Right ventricle myocardium superior (tissue), 1 donor: ENCODE data around the gene ESRRB. TPM values are rescaled to one million over a fixed set of nuclear protein-coding genes. Genes with fewer than 3 reads are reported as not detected.
"Not testable (repeated sequence)": the region's sequence is repeated elsewhere in the genome, so short reads cannot be mapped to it uniquely, and the experiment has no call there.

Source experiments
- ATAC-seq: fragments of 200-7000 bp; cut with Tn5 transposase; one replicate; pipeline ENCODE4 v1.9.1; 2020; ENCODE audit warnings: mild to moderate bottlenecking; ENCODE audit not compliant: poor library complexity
- DNase-seq: peaks from one replicate; pipeline ENCODE4 v3.0.0-alpha.2; 2020
- intact Hi-C: fragments of 100-400 bp; cut with DNase I; formaldehyde crosslinking; loops from one replicate; pipeline ENCODE4 v1.11.2; 2022
- total RNA-seq: library from RNA; stranded (reverse); fragmentation: NEBNext Ultra II Directional; extraction: Animal tissue kit (Norgen Biotek cat#: 25700); gene quantifications from one replicate; pipeline ENCODE4 v1.2.1, GENCODE V29; 2021
- donor health status: DM: no; HTN: yes; CAD: no; lungs with severe emphysema.

ESRRB gene
- total RNA-seq, 1 donor from 2014 or later: 2.2 TPM

DNA sequence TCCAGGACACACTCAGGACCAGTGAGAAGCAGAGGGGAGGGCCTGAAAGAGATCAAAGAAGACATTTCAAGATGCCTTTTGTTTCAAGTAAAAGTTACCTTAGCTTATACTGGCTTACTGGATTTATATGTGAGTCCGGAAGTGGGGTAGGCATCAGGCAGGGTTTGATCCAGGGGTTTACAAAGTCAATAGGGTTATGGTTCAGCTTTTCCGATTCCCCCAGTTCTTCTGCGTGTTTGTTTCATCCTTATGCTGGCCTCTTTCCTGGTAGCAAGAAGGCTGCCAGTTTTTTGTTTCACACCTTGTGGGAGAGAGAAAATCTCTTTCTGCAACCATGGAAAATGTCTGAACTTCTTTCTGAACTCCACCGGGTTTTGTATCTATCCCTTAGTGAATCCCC, 126.3 kb downstream of the ESRRB start:
- DNase-seq (no peak), ATAC-seq (no peak)
- intact Hi-C loops: no loop called here

DNA sequence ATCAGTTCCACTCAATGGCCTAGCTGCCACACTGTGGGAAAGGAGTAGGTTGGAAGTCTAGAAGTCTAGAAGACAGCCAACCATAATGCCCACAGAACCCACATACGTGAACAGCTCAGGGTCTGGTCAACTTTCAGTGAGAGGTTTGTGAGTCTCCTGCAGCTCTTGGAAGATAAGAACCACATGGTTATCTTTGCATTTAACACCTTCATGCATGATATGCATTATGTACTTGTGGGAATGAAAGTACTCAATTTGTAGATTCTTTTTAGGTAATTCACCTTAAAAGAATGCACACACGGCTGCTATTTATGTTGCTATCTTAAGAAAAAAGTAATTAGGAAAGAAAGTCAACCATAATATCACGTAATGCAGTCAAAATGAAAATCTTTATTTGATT, 126.7 kb downstream of the ESRRB start:
- ATAC-seq: no peak
- intact Hi-C loops: no loop called here
- DNase-seq: no peak

DNA sequence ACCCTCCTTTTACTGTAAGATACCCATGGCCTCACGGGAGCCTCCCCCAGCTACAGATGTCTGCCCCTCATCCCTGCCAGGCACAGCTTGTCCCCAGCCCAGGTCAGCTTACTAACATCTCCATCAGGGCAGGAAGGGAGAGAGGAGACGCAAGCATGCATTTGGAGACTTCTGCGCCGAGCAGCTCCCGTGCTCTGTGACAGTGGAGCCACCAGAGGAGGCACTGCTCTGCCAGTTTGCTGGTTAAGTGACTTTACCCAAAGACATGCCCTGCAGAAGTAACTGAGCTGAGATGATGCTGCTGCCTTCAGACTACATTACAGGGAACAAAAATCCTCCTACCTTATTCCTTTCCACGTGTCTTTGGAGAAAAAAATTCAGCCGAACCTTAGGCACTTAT, 133.4 kb downstream of the ESRRB start:
- intact Hi-C loops: no loop called here
- ATAC-seq (no peak), DNase-seq (no peak)

DNA sequence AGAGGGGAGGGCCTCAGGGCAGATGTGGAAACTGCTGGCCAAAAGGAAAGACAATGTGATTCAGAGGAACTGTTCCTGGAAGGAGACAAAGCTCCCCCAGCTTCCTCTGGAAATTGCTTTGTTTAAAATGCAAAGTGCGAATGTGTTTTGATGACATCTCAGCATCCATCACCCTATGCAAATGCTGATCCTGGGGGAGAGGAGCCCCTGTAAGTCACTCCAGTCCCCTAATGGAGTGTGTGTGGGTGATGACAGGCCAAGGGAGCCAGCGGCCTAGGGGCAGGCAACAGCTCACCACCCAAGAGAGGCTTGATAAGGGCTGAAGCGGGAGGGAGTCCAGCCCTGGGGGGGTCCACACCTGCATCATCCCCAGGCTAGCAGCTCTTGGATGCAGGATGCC, 134.2 kb downstream of the ESRRB start:
- ATAC-seq: no peak

DNA sequence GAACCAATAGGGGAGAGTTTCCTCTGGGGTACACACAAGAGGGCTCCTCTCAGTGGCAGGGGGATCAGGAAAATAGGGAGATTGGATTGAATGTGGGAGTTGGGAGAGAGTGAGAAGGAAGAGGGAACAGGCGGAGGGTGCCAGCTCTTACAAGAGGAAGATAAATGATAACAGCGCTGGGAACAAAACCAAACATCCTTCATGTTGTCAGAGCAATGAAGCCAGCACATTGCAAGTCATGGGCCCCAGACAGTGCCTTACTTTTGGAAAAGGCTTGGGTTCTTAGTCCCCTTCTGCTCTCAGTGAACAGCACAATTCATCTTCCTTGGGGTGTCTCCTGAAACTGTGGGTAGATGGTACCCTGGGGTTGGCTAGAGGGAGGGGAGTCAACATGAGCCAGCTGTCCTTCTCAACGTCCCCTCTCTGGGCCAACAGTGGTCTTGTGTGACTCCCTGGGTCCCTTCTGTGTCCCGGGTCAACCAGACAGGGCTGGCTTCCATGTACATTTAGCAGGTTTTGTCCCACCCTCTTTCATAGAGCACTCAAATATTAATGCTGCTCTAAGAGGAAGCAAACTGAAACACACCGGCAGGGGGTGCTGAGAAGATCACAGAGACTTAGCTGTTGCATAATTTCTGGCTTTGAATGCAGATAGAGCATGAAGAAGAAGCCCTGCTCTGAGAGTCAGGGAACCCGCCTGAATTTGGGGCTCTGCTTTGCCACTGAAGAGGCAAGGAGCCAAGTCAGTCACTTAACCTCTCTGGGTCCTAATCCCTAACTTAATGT, 138.5 kb downstream of the ESRRB start:
- ATAC-seq: no peak
- intact Hi-C loops: no loop called here
- no peak for DNase-seq

More for the DNA sequence above, 134.2 kb downstream of the ESRRB start:
- intact Hi-C loops: no loop called here
- DNase-seq: no peak

DNA sequence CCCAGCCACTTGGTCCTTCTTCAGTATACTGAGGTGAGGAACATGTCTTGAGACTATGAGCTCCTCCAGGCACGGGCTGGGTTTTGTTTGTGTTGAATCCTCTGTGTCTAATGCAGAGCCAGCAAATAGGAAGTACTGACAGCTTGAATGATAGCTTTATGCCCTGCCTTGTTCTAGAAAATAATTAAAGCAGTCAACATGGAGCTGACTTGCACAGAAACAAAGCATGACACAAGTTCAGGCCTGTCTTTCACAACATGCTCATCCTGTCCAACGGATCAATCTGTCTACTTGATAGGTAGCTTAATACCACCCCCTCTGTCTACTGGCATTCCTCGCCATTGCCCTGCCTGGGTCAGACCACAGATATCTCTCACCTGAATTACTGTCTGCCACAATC, 140.9 kb downstream of the ESRRB start:
- intact Hi-C loops: no loop called here
- no peak for ATAC-seq
- no peak for DNase-seq

DNA sequence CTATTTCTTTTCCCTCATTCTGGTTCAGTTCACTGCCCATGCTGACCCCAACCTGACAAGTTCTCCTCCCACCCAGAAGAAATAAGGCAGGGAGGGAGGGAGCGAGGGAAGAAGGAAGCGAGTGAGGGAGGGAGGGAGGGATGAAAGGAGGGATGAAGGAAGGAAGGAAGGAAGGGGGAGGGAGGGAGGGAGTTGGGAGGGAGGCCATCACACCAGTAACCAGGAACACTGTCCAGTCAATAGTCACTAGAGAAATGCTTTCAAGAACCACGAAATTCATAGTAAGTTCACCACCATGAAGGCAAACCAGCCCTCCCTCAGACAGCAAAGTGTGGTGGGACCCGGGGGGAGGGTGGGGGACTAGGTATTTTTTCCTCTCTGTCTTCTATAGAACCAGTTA, 142.4 kb downstream of the ESRRB start:
- intact Hi-C loops: no loop called here
- DNase-seq: no peak
- ATAC-seq: no peak

DNA sequence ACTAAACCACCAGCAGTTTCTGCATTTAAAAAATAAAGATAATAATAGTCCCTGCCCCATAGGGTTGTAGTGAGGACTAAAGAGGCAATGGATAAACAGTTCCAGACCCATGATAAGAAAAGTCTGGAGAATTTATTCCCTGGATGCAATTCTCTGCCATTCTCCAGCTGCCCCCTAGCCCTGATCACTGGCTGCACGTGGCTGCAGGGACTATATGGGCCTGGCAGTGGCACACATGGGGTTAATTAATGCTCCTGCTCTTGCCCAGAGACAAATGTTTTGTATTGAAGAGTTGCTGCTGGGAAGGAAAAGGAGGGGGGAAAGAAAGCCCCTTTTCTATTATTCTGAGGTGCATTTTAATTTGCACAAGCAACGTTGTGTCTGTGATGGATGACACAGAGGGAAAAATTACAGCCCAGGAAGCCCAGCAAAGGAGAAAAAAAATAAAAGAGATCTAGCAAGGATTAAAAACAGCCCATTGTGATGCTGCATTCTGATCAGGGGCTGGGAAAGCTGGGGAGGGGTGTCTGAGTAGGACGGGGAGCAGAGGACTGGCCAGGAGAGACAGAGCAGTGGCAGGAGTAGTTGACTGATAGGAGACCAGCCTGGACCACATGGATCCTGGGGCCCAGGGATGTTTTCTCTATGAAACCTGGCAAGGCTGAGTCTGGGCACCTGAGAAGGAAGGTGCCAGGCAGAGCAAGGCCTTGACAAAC, 149.3 kb downstream of the ESRRB start:
- ATAC-seq (no peak), DNase-seq (no peak)
- intact Hi-C loops: no loop called here

DNA sequence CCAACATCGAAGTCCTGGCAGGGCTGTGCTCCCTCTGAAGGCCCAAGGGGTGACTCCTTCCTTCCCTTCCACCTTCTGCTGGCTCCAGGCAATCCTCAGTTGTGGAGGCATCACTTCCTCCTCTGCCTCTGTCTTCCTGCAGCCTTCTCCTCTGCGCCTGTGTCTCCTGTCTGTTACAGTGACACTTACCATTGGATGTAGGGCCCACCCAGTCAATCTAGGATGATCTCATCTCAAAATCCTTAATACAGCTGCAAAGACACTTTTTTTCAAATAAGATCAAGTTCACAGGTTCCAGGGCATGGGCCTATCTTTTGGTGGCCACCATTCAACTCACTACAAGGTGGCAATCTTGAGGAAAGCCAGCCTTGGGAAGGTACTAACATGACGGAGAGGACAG, 155.1 kb downstream of the ESRRB start:
- ATAC-seq (no peak), DNase-seq (no peak)
- intact Hi-C loops: no loop called here

DNA sequence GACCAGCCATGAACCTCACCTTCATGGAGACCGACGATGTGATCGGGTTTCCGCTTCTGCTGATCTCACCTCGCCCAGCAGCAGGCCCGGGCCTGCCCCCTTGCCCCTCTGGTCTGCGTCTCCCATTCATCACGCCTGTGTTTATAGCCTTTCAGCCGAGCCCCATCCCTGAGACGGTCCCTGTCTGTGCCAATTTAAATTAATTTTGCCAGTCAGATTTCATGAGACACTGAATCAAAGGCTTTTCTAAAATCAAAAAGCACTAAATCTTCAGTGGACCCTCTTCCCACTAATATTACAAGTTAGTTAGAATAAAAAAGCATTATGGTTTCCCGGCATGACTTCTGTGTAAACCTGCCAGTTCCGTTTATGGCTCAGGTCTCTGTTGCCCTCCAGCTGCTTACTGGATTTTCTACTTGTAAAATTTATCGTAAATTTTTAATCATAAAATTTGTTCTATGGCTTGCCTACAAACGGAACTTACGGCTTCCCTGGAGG, 155.9 kb downstream of the ESRRB start:
- DNase-seq (no peak), ATAC-seq (no peak)
- intact Hi-C loops: no loop called here

DNA sequence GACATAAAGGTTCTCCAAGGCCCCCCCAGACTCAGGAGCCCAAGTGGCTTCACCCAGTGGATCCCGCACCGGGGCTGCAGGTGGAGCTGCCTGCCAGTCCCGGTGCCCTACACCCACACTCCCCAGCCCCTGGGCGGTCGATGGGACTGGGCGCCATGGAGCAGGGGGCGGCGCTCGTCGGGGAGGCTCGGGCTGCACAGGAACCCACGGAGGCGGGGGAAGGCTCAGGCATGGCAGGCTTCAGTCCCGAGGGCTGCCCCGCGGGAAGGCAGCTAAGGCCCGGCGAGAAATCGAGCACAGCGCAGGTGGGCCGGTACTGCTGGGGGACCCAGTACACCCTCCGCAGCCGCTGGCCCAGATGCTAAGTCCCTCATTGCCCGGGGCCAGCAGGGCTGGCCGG, 160.7 kb downstream of the ESRRB start:
- ATAC-seq, intact Hi-C loops, DNase-seq: not testable (repeated sequence)

DNA sequence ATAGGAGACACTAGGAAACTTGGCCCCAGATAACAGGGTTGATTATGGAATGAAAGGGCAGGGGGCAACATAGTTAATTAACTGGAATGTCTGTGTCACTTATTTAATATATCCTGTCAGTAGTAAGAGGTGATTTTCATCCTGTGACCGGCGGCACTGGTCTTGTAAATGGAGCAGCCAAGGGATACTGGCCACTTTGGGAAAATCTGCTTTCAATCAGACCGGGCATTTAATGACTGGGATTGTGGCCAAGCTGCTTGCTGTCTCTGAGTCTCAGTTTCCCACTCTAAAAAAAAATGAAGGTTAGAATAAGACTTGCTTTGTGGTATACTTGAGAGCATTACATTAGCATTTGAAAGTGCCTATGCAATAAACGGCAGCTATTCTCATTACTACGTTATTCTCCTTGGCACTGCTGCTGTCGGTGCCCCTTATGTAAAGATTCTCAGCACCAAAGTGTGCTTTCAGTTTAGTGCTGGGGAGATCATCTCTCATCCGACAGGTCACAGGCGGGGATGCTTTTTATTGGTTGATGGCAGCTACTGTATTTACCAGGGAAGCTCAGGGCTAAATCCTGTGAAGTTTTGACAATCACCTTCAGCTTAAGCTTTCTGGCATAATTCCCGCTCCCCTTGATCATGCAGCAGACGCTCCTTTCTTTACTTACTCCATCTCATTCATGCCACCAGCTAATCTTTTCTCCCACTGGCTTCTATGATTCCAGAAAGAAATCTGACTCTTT, 162.1 kb downstream of the ESRRB start:
- no peak for ATAC-seq
- intact Hi-C loops: no loop called here

DNA sequence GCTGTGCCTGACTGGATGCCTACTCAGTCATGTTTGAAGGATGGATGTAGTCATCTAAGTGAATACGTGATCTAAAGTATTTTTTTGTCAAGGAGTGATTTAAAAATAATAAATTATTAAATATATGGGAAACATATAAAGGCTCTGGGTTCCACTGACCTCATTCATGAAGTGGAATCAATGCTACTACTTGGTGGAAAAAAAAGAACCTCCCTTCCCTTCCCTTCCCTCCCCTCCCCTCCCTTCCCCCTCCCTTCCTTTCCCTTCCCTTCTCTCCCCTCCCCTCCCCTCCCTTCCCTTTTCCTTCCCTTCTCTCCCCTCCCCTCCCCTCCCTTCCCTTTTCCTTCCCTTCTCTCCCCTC, 162.7 kb downstream of the ESRRB start:
- ATAC-seq (no peak), DNase-seq (no peak)
- intact Hi-C loops: no loop called here

More for the DNA sequence above, 162.1 kb downstream of the ESRRB start:
- no peak for DNase-seq

DNA sequence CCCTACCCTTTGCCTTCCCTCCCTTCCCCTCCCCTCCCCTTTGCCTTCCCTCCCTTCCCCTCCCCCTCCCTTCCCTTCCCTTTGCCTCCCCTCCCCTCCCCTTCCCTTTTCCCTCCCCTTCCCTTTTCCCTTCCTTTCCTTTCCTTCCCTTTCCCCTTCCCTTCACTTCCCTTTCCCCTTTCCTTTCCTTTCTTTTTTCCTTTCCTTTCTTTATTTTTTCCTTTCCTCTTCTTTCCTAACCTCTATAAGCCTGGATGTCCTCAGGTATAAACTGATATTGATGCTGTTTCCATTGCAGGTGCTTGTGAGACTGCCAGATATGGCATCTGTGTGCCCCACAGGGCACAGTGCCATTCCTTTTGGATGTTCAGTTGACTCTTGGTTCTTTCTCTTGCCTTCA, 163.2 kb downstream of the ESRRB start:
- ATAC-seq (no peak), DNase-seq (no peak)
- intact Hi-C loops: no loop called here

DNA sequence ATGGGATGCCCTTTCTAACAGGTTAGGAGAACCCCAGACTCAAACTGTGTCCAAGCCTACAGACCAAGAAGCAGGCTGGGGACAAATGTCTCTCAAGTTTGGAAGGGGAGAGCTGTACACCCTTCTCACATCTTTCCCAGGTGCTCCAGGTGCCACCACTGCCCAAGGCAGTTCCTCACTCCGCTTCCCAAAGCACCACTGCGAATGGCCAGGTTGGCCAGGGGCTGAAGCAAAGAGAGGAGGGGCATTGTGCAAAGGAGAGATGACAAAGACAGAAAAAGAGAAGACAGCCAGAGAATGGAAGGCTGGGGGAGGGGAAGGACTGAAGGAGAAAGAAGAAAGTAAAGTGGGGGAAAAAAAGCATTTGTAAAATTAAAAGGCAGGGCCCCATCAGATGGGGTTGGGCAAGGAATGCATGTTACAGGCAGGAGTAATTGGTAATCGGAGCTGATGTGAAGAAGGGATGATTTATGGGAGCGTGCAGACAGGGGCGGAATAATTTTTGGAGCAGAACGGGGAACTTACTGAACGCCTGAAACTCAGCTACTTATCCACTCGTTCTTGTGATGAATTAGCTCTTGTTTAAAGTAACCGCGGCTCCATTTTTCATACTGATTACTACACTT, 165.8 kb downstream of the ESRRB start:
- intact Hi-C loops: no loop called here
- DNase-seq (no peak), ATAC-seq (no peak)

DNA sequence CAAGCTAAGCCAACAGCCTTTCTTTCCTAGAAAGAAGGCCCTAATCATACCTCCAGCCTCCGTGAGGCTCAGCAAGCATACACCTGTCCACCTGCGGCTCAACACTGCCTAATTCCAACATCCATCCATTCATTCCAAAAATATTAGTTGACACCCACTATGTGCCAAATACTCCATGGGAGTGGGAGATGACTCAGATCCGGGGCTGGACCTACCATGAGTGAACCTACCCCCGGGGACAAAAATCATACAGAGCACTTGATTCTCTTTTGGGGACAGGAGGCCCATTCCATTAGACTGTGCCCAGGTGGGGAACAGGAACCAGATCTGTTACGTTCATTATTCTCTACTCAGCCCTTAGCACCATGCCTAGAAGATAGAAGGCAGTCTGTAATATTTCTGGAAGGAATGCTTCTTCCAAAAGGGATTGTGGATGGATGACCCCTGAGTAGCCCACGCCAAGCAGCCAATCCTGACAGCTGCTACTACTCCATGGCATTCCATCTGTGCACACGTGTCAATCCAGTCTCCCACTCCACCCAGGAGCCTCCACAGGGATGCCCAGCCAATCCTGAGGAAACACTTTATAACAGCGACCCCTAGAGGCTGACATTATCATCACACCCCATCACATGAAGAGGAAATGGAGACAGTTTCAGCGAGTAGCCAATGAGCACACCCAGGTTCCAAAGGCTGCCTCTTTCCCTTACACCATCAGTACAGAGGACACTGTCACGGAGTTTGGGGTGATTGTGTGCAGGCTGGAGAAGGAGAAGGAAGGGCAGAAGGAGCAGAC, 170.7 kb downstream of the ESRRB start:
- intact Hi-C loops: no loop called here
- no peak for ATAC-seq

DNA sequence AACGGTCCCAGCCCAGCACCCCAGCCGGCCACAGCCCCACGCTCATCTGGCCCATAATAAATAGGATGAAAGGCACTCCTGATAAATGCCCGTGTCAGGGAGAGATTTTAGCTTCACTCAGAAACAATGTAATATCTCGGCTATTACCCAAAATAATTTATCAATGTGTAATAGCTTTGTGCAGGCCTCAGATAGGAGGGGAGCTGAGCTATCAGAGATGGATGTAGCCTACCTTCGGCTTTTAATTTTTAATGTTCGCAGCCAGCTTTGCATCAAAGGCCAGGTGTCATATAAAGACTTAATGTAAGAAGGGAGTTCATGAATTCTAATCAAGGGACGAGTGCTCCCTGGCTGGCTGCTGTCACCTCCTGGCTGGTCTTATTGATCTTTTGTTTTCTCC, 171.9 kb downstream of the ESRRB start:
- DNase-seq (no peak), ATAC-seq (no peak)
- intact Hi-C loops: no loop called here

More for the DNA sequence above, 170.7 kb downstream of the ESRRB start:
- DNase-seq: no peak

DNA sequence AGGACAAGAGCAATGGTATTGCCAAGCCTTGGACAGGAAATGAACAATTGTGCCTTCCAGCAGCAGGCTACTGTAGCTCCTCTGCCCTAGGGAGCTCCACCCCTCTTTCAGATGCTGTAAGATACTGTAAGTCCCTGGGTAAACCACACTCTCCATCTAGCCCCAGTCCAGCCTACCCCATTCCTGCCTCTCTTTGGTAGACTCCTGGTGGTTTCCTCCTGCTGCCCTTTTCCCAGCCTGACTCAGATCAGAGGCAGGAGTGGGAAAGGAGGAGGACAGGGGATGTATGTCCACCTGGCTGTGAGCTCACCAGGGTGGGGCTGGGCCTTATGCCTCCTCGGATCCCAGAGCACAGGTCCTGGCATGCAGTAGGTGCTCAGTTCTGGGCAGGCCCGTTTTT, 174.6 kb downstream of the ESRRB start:
- DNase-seq (no peak), ATAC-seq (no peak)
- intact Hi-C loops: no loop called here
